B cell (primary cell): ENCODE results near the gene NR4A1.
A peak's percentile ranks its signal among the peaks of the same experiment; 100 is the strongest.

Experiments
- EZH2 ChIP-seq: IDR thresholded peaks from 2 replicates; pipeline ENCODE4 v1.6.1; 2012; ENCODE audit warnings: borderline replicate concordance, low read depth, mild to moderate bottlenecking, moderate library complexity, low read length; ENCODE audit not compliant: insufficient read depth, poor library complexity, severe bottlenecking
- TF ChIP-seq, protein P1 (sequence below): fragments of 200-600 bp; IDR thresholded peaks from one replicate; pipeline ENCODE4 v1.8.0; 2022; ENCODE audit warnings: antibody characterized with exemption, mild to moderate bottlenecking

DNA sequence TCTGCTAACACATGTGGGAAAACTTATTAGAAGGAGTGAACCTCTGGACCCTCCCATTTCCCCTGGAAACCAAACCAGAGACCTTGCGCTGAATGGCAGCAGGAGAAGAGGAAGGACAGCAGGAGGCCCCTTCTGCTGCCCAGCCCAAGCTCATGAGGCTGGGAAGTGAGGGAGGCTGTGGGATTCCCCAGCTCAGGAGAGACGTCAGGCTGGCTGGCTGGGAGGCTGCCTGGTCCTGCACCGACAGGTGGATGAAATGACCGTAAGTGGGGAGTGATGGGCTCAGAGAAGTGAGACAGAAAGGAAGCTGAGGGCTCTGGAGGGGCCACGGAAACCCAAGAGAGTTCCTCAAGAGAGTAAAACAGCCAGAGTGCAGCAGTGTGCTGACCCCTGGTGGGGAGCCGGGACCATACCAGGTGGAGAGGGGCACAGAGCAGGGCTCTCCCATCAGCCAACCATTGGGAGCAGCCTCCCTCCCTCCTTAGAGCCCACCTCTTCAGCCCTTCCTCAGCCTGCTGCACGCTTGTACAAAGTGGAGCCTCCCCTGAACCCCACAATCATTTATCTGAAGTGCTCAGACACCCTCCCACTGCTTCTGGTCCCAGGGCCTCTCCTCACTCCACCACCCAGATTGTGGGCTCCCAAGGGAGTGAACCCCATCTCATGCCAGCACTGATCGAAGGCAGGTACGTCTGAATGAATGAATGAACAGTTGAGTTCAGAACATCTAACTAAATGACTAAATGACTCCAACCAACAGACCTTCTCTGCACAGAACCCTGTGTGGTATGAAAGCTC, 30.5 kb upstream of the NR4A1 start:
- TF ChIP-seq, protein P1, sequence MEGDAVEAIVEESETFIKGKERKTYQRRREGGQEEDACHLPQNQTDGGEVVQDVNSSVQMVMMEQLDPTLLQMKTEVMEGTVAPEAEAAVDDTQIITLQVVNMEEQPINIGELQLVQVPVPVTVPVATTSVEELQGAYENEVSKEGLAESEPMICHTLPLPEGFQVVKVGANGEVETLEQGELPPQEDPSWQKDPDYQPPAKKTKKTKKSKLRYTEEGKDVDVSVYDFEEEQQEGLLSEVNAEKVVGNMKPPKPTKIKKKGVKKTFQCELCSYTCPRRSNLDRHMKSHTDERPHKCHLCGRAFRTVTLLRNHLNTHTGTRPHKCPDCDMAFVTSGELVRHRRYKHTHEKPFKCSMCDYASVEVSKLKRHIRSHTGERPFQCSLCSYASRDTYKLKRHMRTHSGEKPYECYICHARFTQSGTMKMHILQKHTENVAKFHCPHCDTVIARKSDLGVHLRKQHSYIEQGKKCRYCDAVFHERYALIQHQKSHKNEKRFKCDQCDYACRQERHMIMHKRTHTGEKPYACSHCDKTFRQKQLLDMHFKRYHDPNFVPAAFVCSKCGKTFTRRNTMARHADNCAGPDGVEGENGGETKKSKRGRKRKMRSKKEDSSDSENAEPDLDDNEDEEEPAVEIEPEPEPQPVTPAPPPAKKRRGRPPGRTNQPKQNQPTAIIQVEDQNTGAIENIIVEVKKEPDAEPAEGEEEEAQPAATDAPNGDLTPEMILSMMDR = peak; percentile 77
- no peak for TF ChIP-seq EZH2
